Tibial artery (tissue), 4 donors: ENCODE results near the gene MAST4.
A peak's percentile ranks its signal among the peaks of the same experiment; 100 is the strongest.

Experiments
- DNase-seq, 2 donors: peaks; one replicate each; pipeline ENCODE4 v3.0.0-alpha.2; 2019
- H3K27ac ChIP-seq, 2 donors: fragments of 200-600 bp; sonication (generic) in 1 of 2; 1 replicate in 1 of 2; 2 replicates in 1 of 2; pipeline ENCODE4 v1.5.1; 2018 to 2019; ENCODE audit warnings: mild to moderate bottlenecking in 1 of 2
- H3K27me3 ChIP-seq, 2 donors: fragments of 200-600 bp; sonication (generic) in 1 of 2; one replicate each; pipeline versions ENCODE4 v1.5.1 to v1.6.0; 2016 to 2019
- H3K36me3 ChIP-seq, 3 donors: fragments of 200-600 bp; sonication (generic) in 2 of 3; one replicate each; pipeline ENCODE4 v1.5.1; 2016 to 2019; ENCODE audit warnings: mild to moderate bottlenecking in 2 of 3
- H3K4me1 ChIP-seq, 4 donors: fragments of 200-600 bp; sonication (generic) in 2 of 4; 1 replicate in 3 of 4; 2 replicates in 1 of 4; pipeline ENCODE4 v1.5.1; 2016 to 2019
- H3K4me3 ChIP-seq, 2 donors: fragments of 200-600 bp; sonication (generic) in 1 of 2; 1 replicate in 1 of 2; 2 replicates in 1 of 2; pipeline ENCODE4 v1.5.1; 2018 to 2019; ENCODE audit warnings: mild to moderate bottlenecking in 2 of 2
- H3K9me3 ChIP-seq, 3 donors: fragments of 200-600 bp; sonication (generic) in 1 of 3; one replicate each; pipeline ENCODE4 v1.5.1; 2016 to 2019
- CTCF ChIP-seq, 2 experiments: fragments of 200-600 bp in 1 of 2; fragments of 450-650 bp in 1 of 2; IDR thresholded peaks; one replicate each; pipeline ENCODE4 v1.5.1; 2017 to 2019; ENCODE audit warnings: antibody characterized with exemption in 2 of 2, mild to moderate bottlenecking in 1 of 2, moderate library complexity in 1 of 2
- intact Hi-C: fragments of 100-400 bp; cut with DNase I; formaldehyde crosslinking; loops from one replicate; pipeline ENCODE4 v1.15.0; 2023; ENCODE audit warnings: low total_unique reads

The MAST4 gene

DNA sequence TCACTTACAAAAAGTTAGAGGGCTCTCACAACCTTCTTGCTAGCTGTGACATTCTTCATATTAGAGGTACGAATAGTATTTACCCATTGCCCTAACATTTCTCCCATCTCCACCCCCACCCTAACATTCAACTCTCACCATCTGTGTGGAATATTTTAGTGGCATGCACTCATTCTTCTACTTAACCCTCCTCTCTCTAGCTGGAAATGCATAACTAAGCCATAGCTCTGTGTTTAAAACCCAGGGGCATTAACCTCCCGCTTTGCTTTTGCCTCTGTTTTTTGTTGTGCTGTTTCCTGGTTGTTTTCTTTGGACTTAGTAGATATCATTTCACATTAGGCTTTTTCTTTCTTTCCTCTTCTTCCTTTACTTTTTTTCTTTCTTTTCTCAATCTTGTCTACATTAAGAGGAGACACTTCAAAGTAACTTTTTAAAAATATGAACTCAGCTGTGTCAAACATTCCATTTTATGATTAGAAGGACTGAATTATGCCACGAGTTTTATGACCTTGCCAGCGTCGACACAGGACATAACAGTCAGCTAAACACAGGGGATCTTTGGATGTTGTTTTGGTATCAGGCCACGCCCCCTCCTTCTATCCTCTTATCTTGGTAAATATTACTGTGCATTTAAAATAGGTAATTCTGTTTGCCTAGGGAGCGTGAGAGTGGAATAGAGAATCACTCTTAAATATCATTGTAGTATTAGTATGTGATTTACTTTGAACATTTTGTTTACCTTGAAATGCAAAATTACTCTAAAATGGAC lies 364.4 kb downstream of the MAST4 start:
- Histone ChIP-seq H3K36me3 (no peaks in the 10 kb centered on the region), H3K27ac (peak overlapping the region; percentile 13 to 30), H3K4me1 (peaks cover 0 to 22% (median 11%) of the 10 kb centered on the region in 4 donors), H3K27me3 (no peaks in the 10 kb centered on the region), H3K4me3 (peak overlapping the region; percentile 8 to 9), H3K9me3 (no peaks in the 10 kb centered on the region)
- DNase-seq: no peak
- no peak for TF ChIP-seq CTCF (IDR thresholded peaks at IDR 0.05)
- intact Hi-C loops: no loop called here

DNA sequence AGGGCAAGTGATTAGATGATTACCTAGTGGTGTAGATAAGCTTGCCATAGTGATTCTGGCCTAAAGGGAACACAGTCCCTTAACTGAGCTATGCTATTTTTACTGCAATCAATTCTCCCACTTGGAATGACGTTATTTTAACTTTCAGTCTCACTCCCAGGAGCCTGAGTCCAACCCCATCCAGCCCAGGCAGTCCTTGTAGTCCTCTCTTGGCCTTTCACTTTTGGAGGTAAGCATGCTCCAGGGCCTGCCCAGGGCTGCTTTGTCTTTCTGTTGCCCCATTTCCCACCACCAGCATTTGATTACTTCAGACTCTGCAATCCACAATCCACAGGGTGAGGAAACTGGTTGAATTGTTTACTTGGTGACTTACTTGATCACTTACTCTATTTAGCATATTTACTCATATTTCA lies 367.4 kb downstream of the MAST4 start:
- DNase-seq: no peak
- no peaks in the 10 kb centered on the region for H3K27me3 ChIP-seq
- H3K4me3 ChIP-seq: no peak overlapping the region
- intact Hi-C loops: no loop called here
- H3K4me1 ChIP-seq: peaks cover 0 to 18% (median 11%) of the 10 kb centered on the region in 4 donors
- H3K36me3 ChIP-seq: no peaks in the 10 kb centered on the region
- H3K9me3 ChIP-seq: no peaks in the 10 kb centered on the region
- TF ChIP-seq CTCF (IDR thresholded peaks at IDR 0.05): no peak
- no peak overlapping the region for H3K27ac ChIP-seq

GRCh38 chr5:66966439-66966838 lies 370.2 kb downstream of the MAST4 start:
- H3K9me3 ChIP-seq: no peaks in the 10 kb centered on the region
- H3K36me3 ChIP-seq: no peaks in the 10 kb centered on the region
- no peak overlapping the region for H3K27ac ChIP-seq
- no peak overlapping the region for H3K4me3 ChIP-seq
- TF ChIP-seq CTCF (IDR thresholded peaks at IDR 0.05): no peak
- no peaks in the 10 kb centered on the region for H3K4me1 ChIP-seq
- no peak for DNase-seq
- intact Hi-C loops: no loop called here
- H3K27me3 ChIP-seq: no peaks in the 10 kb centered on the region

- intact Hi-C loops: no loop called here
- TF ChIP-seq CTCF (IDR thresholded peaks at IDR 0.05): no peak
- DNase-seq: no peak
- Histone ChIP-seq H3K27ac (no peak overlapping the region), H3K36me3 (no peaks in the 10 kb centered on the region), H3K4me3 (no peak overlapping the region), H3K4me1 (no peaks in the 10 kb centered on the region), H3K9me3 (no peaks in the 10 kb centered on the region), H3K27me3 (no peaks in the 10 kb centered on the region)
Measured at GRCh38 chr5:66967102-66967501, 370.9 kb downstream of the MAST4 start.

DNA sequence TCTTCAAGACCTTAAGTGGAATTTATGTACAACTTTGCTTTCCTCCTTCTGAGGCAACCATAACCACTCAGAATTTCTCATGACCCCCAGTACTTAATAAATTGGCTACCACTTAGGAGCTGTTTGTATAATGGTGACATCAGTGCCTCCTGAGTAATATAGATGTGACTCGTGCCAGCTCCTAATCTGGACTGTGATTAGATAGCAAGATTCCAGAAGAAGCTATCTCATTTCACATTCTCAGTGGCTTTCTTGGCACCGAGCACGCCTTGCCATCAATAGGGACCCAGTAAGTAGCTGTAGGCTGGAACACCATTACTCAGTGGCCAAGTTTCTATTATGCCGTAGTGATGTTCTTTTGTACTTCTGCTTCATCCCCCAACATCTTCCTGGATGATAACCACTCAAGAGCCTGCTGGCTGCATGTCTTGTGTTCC lies 371.7 kb downstream of the MAST4 start:
- TF ChIP-seq CTCF (IDR thresholded peaks at IDR 0.05): no peak
- Histone ChIP-seq H3K4me3 (no peak overlapping the region), H3K4me1 (no peaks in the 10 kb centered on the region), H3K36me3 (no peaks in the 10 kb centered on the region), H3K9me3 (no peaks in the 10 kb centered on the region), H3K27me3 (no peaks in the 10 kb centered on the region), H3K27ac (no peak overlapping the region)
- no peak for DNase-seq
- intact Hi-C loops: no loop called here
